K562 (cell line): Measurements from ENCODE around the gene JPH2. TPM values are rescaled to one million over a fixed set of nuclear protein-coding genes. Genes with fewer than 3 reads are reported as not detected.

Experiments
- ATAC-seq: fragments of 200-7000 bp; cut with Tn5 transposase; 3 replicates; pipeline ENCODE4 v1.9.1; 2020; ENCODE audit warnings: moderate library complexity
- BruUV-seq: library from RNA; stranded (reverse); fragments of 400-500 nt; replicated peaks from 2 replicates; lab custom pipeline; 2021; lab: Mats Ljungman, UMichigan
- CTCF ChIA-PET: fragments of 300-600 bp; formaldehyde crosslinking; extraction: SDS; loops from one replicate; lab custom pipeline; 2021; ENCODE audit warnings: low intra/inter-chr PET ratio; lab: Yijun Ruan, JAX
- POLR2A ChIA-PET: fragments of 300-600, 350-650 bp; sonication (Branson Sonifier 250); formaldehyde crosslinking; extraction: SDS; loops from one replicate; lab custom pipeline; 2021; ENCODE audit warnings: antibody characterized with exemption, inconsistent platforms; lab: Yijun Ruan, JAX
- DNase-seq, 4 experiments: peaks; one replicate each; pipeline versions ENCODE4 v3.0.0 to v3.0.0-alpha.2; 2011 to 2018; ENCODE audit warnings: low spot score in 3 of 4, mixed read lengths in 3 of 4; ENCODE audit errors: extremely low read depth in 1 of 4
- FAIRE-seq: peaks from 2 replicates; lab custom pipeline; 2011; peaks lifted over from hg19 to GRCh38; lab: Jason Lieb, UNC
- H2AFZ ChIP-seq: 2 replicates; pipeline ENCODE4 v1.6.0; 2011; ENCODE audit warnings: low read depth, low read length, control low read depth, inconsistent platforms
- H3K27ac ChIP-seq: fragments of 200-600 bp; 3 replicates; pipeline ENCODE4 v1.8.0; 2011; ENCODE audit warnings: low read depth, mild to moderate bottlenecking, control low read depth, inconsistent platforms, low read length, moderate library complexity, mixed read lengths; ENCODE audit errors: extremely low read depth
- H3K27me3 ChIP-seq, 2 experiments: fragments of 300-600 bp in 1 of 2; 2 replicates in 1 of 2; 3 replicates in 1 of 2; pipeline versions ENCODE4 v1.6.0 to v1.8.0; 2011; ENCODE audit warnings: inconsistent platforms in 2 of 2, low read length in 2 of 2, mild to moderate bottlenecking in 1 of 2, mixed read lengths in 1 of 2, moderate library complexity in 1 of 2; ENCODE audit not compliant: control insufficient read depth in 2 of 2, insufficient read depth in 2 of 2
- H3K36me3 ChIP-seq: fragments of 300-600 bp; 3 replicates; pipeline ENCODE4 v1.8.0; 2011; ENCODE audit warnings: mild to moderate bottlenecking, low read length, inconsistent platforms; ENCODE audit not compliant: control insufficient read depth, insufficient read depth
- H3K4me1 ChIP-seq, 2 experiments: fragments of 200-600 bp in 1 of 2; replicated peaks in 1 of 2; 2 replicates in 1 of 2; 3 replicates in 1 of 2; pipeline versions ENCODE4 v1.5.1 to v1.8.0; 2011; ENCODE audit warnings: inconsistent platforms in 2 of 2, low read length in 2 of 2, mild to moderate bottlenecking in 1 of 2, mixed read lengths in 1 of 2, moderate library complexity in 1 of 2; ENCODE audit not compliant: control insufficient read depth in 2 of 2, insufficient read depth in 2 of 2
- H3K4me2 ChIP-seq: 2 replicates; pipeline ENCODE4 v1.6.1; 2011; ENCODE audit warnings: low read length, control low read depth, inconsistent platforms, mixed read lengths; ENCODE audit not compliant: insufficient read depth
- H3K4me3 ChIP-seq: fragments of 200-600 bp; sonication (generic), shearing (Covaris generic); 2 replicates; pipeline ENCODE4 v1.5.1; 2016; ENCODE audit warnings: control low read depth, inconsistent platforms
- H3K79me2 ChIP-seq: fragments of 200-600 bp; 3 replicates; pipeline ENCODE4 v1.8.0; 2011; ENCODE audit warnings: low read length, inconsistent platforms; ENCODE audit not compliant: control insufficient read depth, insufficient read depth
- H3K9ac ChIP-seq, 2 experiments: 2 replicates each; pipeline versions ENCODE4 v1.6.0 to v1.6.1; 2011; ENCODE audit warnings: low read depth in 2 of 2, low read length in 2 of 2, control low read depth in 1 of 2, inconsistent platforms in 1 of 2, mild to moderate bottlenecking in 1 of 2, mixed read lengths in 1 of 2; ENCODE audit not compliant: insufficient read depth in 1 of 2
- H3K9me1 ChIP-seq: one replicate; pipeline ENCODE4 v1.6.0; 2011; ENCODE audit warnings: inconsistent platforms, mild to moderate bottlenecking, low read length, moderate library complexity; ENCODE audit not compliant: control insufficient read depth, insufficient read depth
- H3K9me3 ChIP-seq: replicated peaks from 2 replicates; pipeline ENCODE4 v1.5.1; 2011; ENCODE audit warnings: low read depth, low read length, inconsistent platforms; ENCODE audit not compliant: control insufficient read depth, insufficient read depth
- H4K20me1 ChIP-seq: replicated peaks from 2 replicates; pipeline ENCODE4 v1.6.1; 2011; ENCODE audit warnings: low read length, inconsistent platforms, mixed read lengths; ENCODE audit not compliant: control insufficient read depth, insufficient read depth
- ZBTB33 ChIP-seq: sonication (generic); formaldehyde crosslinking; IDR thresholded peaks from 2 replicates; pipeline ENCODE4 v1.8.1; 2023; ENCODE audit warnings: mild to moderate bottlenecking, missing genetic modification reagents
- WGBS: fragments of 100-300 bp; shearing (Covaris generic); methylation state at CpG from one replicate; pipeline ENCODE4 v1.1.6; 2016; ENCODE audit warnings: low coverage, mixed read lengths; ENCODE audit not compliant: insufficient coverage; ENCODE audit errors: missing lambda C conversion rate; 5-methylcytosine and 5-hydroxymethylcytosine counted together
- in situ Hi-C: fragments of 300-500 bp; cut with MboI; formaldehyde crosslinking; loops from 4 replicates; pipeline ENCODE4 v1.15.0; 2018; ENCODE audit warnings: inconsistent platforms, mixed read lengths
- intact Hi-C: fragments of 100-400 bp; cut with micrococcal nuclease; formaldehyde crosslinking; loops from 2 replicates; pipeline ENCODE4 v1.14.2; 2022
- polyA plus RNA-seq, 8 experiments: library from polyadenylated mRNA; depleted of rRNA in 4 of 8; stranded (reverse) in 5 of 8; unstranded in 3 of 8; fragments of >200 nt; fragmentation: Nextera tagmentation in 2 of 8; fragmentation: Illumina TruSeq in 1 of 8; extraction: Ambion mirVana in 2 of 8; extraction: Trizol in 1 of 8; gene quantifications; 2 replicates each; pipeline versions ENCODE4 v1.2.1 to v1.2.3, GENCODE V29; 2011 to 2014; ENCODE audit warnings: inconsistent platforms in 1 of 8, missing spikeins in 1 of 8
- total RNA-seq, 7 experiments: library from RNA; depleted of rRNA in 6 of 7; stranded (reverse); fragments of >200 nt in 6 of 7; fragmentation: Illumina TruSeq in 2 of 7; extraction: Trizol in 2 of 7; gene quantifications; 2 replicates each; pipeline versions ENCODE4 v1.2.1 to v1.2.3, GENCODE V29; 2011 to 2021; ENCODE audit warnings: low replicate concordance in 1 of 7
- TF ChIP-seq, protein P1 (sequence below): sonication (generic); formaldehyde crosslinking; IDR thresholded peaks from 2 replicates; pipeline ENCODE4 v1.8.0; 2022; ENCODE audit warnings: missing genetic modification reagents, mild to moderate bottlenecking, moderate library complexity, borderline replicate concordance
- TF ChIP-seq, protein P2 (sequence below), 3 experiments: IDR thresholded peaks in 2 of 3; conservative IDR thresholded peaks in 1 of 3; 2 replicates each; pipeline ENCODE4 v1.5.1; 2011 to 2012; ENCODE audit warnings: low read length in 3 of 3, mild to moderate bottlenecking in 3 of 3, control low read depth in 2 of 3, improper control_type of control experiment in 1 of 3, inconsistent platforms in 1 of 3, low read depth in 1 of 3, mixed read lengths in 1 of 3, moderate library complexity in 1 of 3; ENCODE audit not compliant: insufficient read depth in 2 of 3

JPH2 gene
- total and polyA plus RNA-seq, 9 of the 15 experiments (the other 6 are each of a cell fraction or from before 2014, with no cell fraction given) = not detected

GRCh38 chr20:44091026-44091425 lies 96.0 kb downstream of the JPH2 start:
- no TSS peak for BruUV-seq
- Histone ChIP-seq H3K27me3 (peaks cover 13 to 29% of the 10 kb centered on the region in 2 experiments), H3K4me1 (peaks cover 0 to 4% of the 10 kb centered on the region in 2 experiments; a peak in 2 of 5 replicates), H3K79me2 (no peaks in the 10 kb centered on the region), H3K27ac (no peak overlapping the region), H3K4me3 (no peak overlapping the region), H3K4me2 (no peak overlapping the region), H4K20me1 (peaks cover 4% of the 10 kb centered on the region; the same call in 1 of the 2 replicates), H3K9me3 (no peaks in the 10 kb centered on the region), H2AFZ (no peak overlapping the region), H3K9me1 (no peaks in the 10 kb centered on the region), H3K36me3 (no peaks in the 10 kb centered on the region), H3K9ac (no peak overlapping the region)
- in situ Hi-C loops (no loop called here), intact Hi-C loops (no loop called here)
- CTCF ChIA-PET = no interaction called here
- ATAC-seq = peak; percentile 74
- POLR2A ChIA-PET = interaction anchor here (0.6 to 1.3 kb wide), 3 partner anchors 10 to 517 kb away, joined by 3 to 5 read pairs (median 4); no protein-coding TSS in a partner anchor
- FAIRE-seq = peak; percentile 52
- DNase-seq = peak in 2 of 4 experiments; percentile 20 to 21
- TF ChIP-seq ZBTB33 (CRISPR knock-in tag) = no peak
- TF ChIP-seq, protein P1, sequence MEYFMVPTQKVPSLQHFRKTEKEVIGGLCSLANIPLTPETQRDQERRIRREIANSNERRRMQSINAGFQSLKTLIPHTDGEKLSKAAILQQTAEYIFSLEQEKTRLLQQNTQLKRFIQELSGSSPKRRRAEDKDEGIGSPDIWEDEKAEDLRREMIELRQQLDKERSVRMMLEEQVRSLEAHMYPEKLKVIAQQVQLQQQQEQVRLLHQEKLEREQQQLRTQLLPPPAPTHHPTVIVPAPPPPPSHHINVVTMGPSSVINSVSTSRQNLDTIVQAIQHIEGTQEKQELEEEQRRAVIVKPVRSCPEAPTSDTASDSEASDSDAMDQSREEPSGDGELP = peak; percentile 17; the same call in 1 of the 2 replicates
- TF ChIP-seq, protein P2, sequence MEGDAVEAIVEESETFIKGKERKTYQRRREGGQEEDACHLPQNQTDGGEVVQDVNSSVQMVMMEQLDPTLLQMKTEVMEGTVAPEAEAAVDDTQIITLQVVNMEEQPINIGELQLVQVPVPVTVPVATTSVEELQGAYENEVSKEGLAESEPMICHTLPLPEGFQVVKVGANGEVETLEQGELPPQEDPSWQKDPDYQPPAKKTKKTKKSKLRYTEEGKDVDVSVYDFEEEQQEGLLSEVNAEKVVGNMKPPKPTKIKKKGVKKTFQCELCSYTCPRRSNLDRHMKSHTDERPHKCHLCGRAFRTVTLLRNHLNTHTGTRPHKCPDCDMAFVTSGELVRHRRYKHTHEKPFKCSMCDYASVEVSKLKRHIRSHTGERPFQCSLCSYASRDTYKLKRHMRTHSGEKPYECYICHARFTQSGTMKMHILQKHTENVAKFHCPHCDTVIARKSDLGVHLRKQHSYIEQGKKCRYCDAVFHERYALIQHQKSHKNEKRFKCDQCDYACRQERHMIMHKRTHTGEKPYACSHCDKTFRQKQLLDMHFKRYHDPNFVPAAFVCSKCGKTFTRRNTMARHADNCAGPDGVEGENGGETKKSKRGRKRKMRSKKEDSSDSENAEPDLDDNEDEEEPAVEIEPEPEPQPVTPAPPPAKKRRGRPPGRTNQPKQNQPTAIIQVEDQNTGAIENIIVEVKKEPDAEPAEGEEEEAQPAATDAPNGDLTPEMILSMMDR (IDR thresholded peaks at IDR 0.05 in 2 of 3, conservative IDR thresholded peaks at IDR 0.05 in 1 of 3; ENCODE audit: insufficient read depth in 2 of 3, low read depth in 1 of 3, low read length in 3 of 3) = peak; percentile 13 to 41 (median 27); a peak in 3 of 6 replicates
- 12% methylated on average over 4 of the region's 4 CpGs for WGBS
